ENCODE data around the gene PLCL2. TPM values are rescaled to one million over a fixed set of nuclear protein-coding genes. Genes with fewer than 3 reads are reported as not detected.
A peak's percentile ranks its signal among the peaks of the same experiment; 100 is the strongest.

PLCL2 gene
- polyA plus RNA-seq, 1 donor, result 10.2 TPM

DNA sequence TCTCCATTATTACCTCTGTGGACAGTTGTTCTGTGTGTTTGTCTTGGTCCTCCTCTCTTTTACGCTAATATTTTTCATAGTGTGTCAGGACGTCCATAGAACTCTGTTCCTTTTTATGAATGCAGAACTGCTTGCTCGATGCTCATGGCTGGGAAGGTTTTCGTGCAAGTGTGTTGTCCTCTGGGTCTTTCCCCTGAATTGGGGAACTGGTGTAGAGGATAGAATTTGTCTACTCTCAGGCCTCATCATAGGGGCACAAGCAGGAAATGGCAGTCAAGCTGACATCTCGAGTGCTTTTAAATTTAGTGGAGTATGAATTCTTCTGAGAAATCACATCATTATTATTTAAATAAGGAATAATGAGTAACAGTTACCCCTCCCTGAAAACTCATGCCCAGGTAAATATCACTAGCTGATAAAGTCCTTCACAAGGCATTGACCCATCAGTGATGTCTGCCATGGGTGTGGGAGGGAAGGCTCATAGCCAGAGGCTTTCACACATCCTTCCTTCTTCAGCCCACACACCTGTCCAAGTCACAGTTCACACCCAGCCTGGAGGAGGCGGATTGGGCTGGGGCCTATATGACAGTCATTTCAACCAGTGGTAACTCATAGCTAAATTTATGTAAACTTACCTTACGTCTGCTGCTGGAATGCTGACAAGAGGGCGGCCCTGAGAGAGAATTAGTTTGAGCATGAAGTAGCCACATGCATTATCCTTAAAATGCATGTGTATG is 226.1 kb downstream of the PLCL2 start:
- no peak for DNase-seq
- no peaks in the 10 kb centered on the region for H3K4me1 ChIP-seq (ENCODE audit: control insufficient read depth, insufficient read depth, low read length)
- no peaks in the 10 kb centered on the region for H3K27me3 ChIP-seq (ENCODE audit: control insufficient read depth, insufficient read depth, low read length)
- H3K36me3 ChIP-seq (ENCODE audit: control insufficient read depth, insufficient read depth, low read length), result no peaks in the 10 kb centered on the region
- H3K9me3 ChIP-seq (ENCODE audit: control insufficient read depth, low read depth, low read length), result no peaks in the 10 kb centered on the region
- WGBS (ENCODE audit: insufficient coverage, low lambda C conversion rate), result 90% methylated on average over 2 of the region's 8 CpGs
- H3K4me3 ChIP-seq (ENCODE audit: low read length), result no peak overlapping the region
- H3K27ac ChIP-seq (ENCODE audit: low read length), result no peak overlapping the region

DNA sequence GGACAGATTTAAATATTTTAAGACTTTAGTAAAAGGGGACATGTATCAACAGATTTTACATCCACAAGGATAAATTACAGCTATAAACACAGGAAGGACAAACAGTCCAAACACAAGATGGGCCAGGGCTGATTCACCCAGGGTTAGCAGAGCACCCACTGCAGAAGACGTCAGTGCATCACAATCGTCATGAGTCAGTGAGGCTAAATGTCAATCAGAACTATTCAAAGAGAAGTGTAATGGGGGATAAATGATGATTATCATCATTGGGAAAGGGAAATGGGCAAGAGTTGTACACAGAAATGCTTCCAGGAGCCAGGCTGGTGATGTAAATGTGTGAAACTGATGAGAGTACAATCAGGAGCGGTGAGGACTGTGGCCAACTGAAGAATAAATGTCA is 226.8 kb downstream of the PLCL2 start:
- no peaks in the 10 kb centered on the region for H3K4me1 ChIP-seq (ENCODE audit: control insufficient read depth, insufficient read depth, low read length)
- no peaks in the 10 kb centered on the region for H3K27me3 ChIP-seq (ENCODE audit: control insufficient read depth, insufficient read depth, low read length)
- H3K9me3 ChIP-seq (ENCODE audit: control insufficient read depth, low read depth, low read length), result no peaks in the 10 kb centered on the region
- WGBS (ENCODE audit: insufficient coverage, low lambda C conversion rate), result 100% methylated on average over 1 of the region's 3 CpGs
- H3K4me3 ChIP-seq (ENCODE audit: low read length), result no peak overlapping the region
- no peak overlapping the region for H3K27ac ChIP-seq (ENCODE audit: low read length)
- DNase-seq, result no peak
- no peaks in the 10 kb centered on the region for H3K36me3 ChIP-seq (ENCODE audit: control insufficient read depth, insufficient read depth, low read length)

- no peaks in the 10 kb centered on the region for H3K9me3 ChIP-seq (ENCODE audit: control insufficient read depth, low read depth, low read length)
- no CpG with 5 or more reads among the region's 3 CpGs for WGBS (ENCODE audit: insufficient coverage, low lambda C conversion rate)
- H3K27ac ChIP-seq (ENCODE audit: low read length), result no peak overlapping the region
- DNase-seq, result no peak
- H3K4me3 ChIP-seq (ENCODE audit: low read length), result no peak overlapping the region
- no peaks in the 10 kb centered on the region for H3K4me1 ChIP-seq (ENCODE audit: control insufficient read depth, insufficient read depth, low read length)
- no peaks in the 10 kb centered on the region for H3K36me3 ChIP-seq (ENCODE audit: control insufficient read depth, insufficient read depth, low read length)
- H3K27me3 ChIP-seq (ENCODE audit: control insufficient read depth, insufficient read depth, low read length), result no peaks in the 10 kb centered on the region
Observed at GRCh38 chr3:17115186-17115585, 230.4 kb downstream of the PLCL2 start.

GRCh38 chr3:17116007-17116600 is 231.3 kb downstream of the PLCL2 start:
- Histone ChIP-seq H3K4me3 (ENCODE audit: low read length) (no peak overlapping the region), H3K4me1 (ENCODE audit: control insufficient read depth, insufficient read depth, low read length) (no peaks in the 10 kb centered on the region), H3K27ac (ENCODE audit: low read length) (no peak overlapping the region), H3K36me3 (ENCODE audit: control insufficient read depth, insufficient read depth, low read length) (no peaks in the 10 kb centered on the region), H3K27me3 (ENCODE audit: control insufficient read depth, insufficient read depth, low read length) (no peaks in the 10 kb centered on the region), H3K9me3 (ENCODE audit: control insufficient read depth, low read depth, low read length) (no peaks in the 10 kb centered on the region)
- DNase-seq, result peak; percentile 19 to 77
- WGBS (ENCODE audit: insufficient coverage, low lambda C conversion rate), result 40% methylated on average over 2 of the region's 8 CpGs

- WGBS (ENCODE audit: insufficient coverage, low lambda C conversion rate), result no CpG with 5 or more reads among the region's 6 CpGs
- H3K9me3 ChIP-seq (ENCODE audit: control insufficient read depth, low read depth, low read length), result no peaks in the 10 kb centered on the region
- no peaks in the 10 kb centered on the region for H3K4me1 ChIP-seq (ENCODE audit: control insufficient read depth, insufficient read depth, low read length)
- no peak for DNase-seq
- no peak overlapping the region for H3K4me3 ChIP-seq (ENCODE audit: low read length)
- H3K27ac ChIP-seq (ENCODE audit: low read length), result no peak overlapping the region
- H3K27me3 ChIP-seq (ENCODE audit: control insufficient read depth, insufficient read depth, low read length), result peaks cover 4% of the 10 kb centered on the region
- no peaks in the 10 kb centered on the region for H3K36me3 ChIP-seq (ENCODE audit: control insufficient read depth, insufficient read depth, low read length)
Observed at GRCh38 chr3:17118771-17119170, 234.0 kb downstream of the PLCL2 start.

- H3K27ac ChIP-seq (ENCODE audit: low read length), result no peak overlapping the region
- WGBS (ENCODE audit: insufficient coverage, low lambda C conversion rate), result 67% methylated on average over 2 of the region's 5 CpGs
- H3K9me3 ChIP-seq (ENCODE audit: control insufficient read depth, low read depth, low read length), result no peaks in the 10 kb centered on the region
- H3K4me1 ChIP-seq (ENCODE audit: control insufficient read depth, insufficient read depth, low read length), result no peaks in the 10 kb centered on the region
- H3K4me3 ChIP-seq (ENCODE audit: low read length), result no peak overlapping the region
- H3K27me3 ChIP-seq (ENCODE audit: control insufficient read depth, insufficient read depth, low read length), result peaks cover 4% of the 10 kb centered on the region
- no peaks in the 10 kb centered on the region for H3K36me3 ChIP-seq (ENCODE audit: control insufficient read depth, insufficient read depth, low read length)
- DNase-seq, result no peak
Observed at GRCh38 chr3:17119201-17120072, 234.7 kb downstream of the PLCL2 start.

- no CpG with 5 or more reads among the region's 4 CpGs for WGBS (ENCODE audit: insufficient coverage, low lambda C conversion rate)
- no peak overlapping the region for H3K27ac ChIP-seq (ENCODE audit: low read length)
- no peak overlapping the region for H3K4me3 ChIP-seq (ENCODE audit: low read length)
- peaks cover 4% of the 10 kb centered on the region for H3K27me3 ChIP-seq (ENCODE audit: control insufficient read depth, insufficient read depth, low read length)
- no peaks in the 10 kb centered on the region for H3K9me3 ChIP-seq (ENCODE audit: control insufficient read depth, low read depth, low read length)
- no peaks in the 10 kb centered on the region for H3K36me3 ChIP-seq (ENCODE audit: control insufficient read depth, insufficient read depth, low read length)
- no peaks in the 10 kb centered on the region for H3K4me1 ChIP-seq (ENCODE audit: control insufficient read depth, insufficient read depth, low read length)
- no peak for DNase-seq
Observed at GRCh38 chr3:17120115-17120514, 235.4 kb downstream of the PLCL2 start.

- WGBS (ENCODE audit: insufficient coverage, low lambda C conversion rate), result no CpG with 5 or more reads among the region's 2 CpGs
- Histone ChIP-seq H3K4me1 (ENCODE audit: control insufficient read depth, insufficient read depth, low read length) (no peaks in the 10 kb centered on the region), H3K9me3 (ENCODE audit: control insufficient read depth, low read depth, low read length) (no peaks in the 10 kb centered on the region), H3K4me3 (ENCODE audit: low read length) (no peak overlapping the region), H3K27me3 (ENCODE audit: control insufficient read depth, insufficient read depth, low read length) (peaks cover 4% of the 10 kb centered on the region), H3K36me3 (ENCODE audit: control insufficient read depth, insufficient read depth, low read length) (no peaks in the 10 kb centered on the region), H3K27ac (ENCODE audit: low read length) (no peak overlapping the region)
- no peak for DNase-seq
Observed at GRCh38 chr3:17121336-17121735, 236.6 kb downstream of the PLCL2 start.

DNA sequence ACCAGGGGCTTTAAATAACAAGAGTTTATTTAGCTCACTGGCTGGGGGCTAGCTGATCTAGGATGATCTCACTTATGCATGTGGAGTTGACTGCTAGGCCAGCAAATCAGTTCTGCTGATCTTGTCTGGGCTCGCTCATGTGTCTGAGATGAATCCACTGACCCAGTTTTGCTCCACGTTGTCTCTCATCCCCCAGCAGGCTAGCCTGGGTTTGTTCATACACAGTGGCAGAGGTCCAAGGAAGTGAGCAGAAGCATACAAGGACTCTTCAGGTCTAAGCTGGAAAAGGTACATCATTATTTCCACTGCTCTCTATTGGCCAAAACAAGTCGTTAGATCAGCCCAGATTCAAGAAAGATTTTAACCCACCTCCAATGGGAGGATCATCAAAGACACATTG is 238.0 kb downstream of the PLCL2 start:
- peaks cover 4% of the 10 kb centered on the region for H3K27me3 ChIP-seq (ENCODE audit: control insufficient read depth, insufficient read depth, low read length)
- no peaks in the 10 kb centered on the region for H3K36me3 ChIP-seq (ENCODE audit: control insufficient read depth, insufficient read depth, low read length)
- no CpG with 5 or more reads among the region's 3 CpGs for WGBS (ENCODE audit: insufficient coverage, low lambda C conversion rate)
- DNase-seq, result no peak
- no peak overlapping the region for H3K4me3 ChIP-seq (ENCODE audit: low read length)
- H3K27ac ChIP-seq (ENCODE audit: low read length), result no peak overlapping the region
- H3K4me1 ChIP-seq (ENCODE audit: control insufficient read depth, insufficient read depth, low read length), result no peaks in the 10 kb centered on the region
- H3K9me3 ChIP-seq (ENCODE audit: control insufficient read depth, low read depth, low read length), result no peaks in the 10 kb centered on the region

DNA sequence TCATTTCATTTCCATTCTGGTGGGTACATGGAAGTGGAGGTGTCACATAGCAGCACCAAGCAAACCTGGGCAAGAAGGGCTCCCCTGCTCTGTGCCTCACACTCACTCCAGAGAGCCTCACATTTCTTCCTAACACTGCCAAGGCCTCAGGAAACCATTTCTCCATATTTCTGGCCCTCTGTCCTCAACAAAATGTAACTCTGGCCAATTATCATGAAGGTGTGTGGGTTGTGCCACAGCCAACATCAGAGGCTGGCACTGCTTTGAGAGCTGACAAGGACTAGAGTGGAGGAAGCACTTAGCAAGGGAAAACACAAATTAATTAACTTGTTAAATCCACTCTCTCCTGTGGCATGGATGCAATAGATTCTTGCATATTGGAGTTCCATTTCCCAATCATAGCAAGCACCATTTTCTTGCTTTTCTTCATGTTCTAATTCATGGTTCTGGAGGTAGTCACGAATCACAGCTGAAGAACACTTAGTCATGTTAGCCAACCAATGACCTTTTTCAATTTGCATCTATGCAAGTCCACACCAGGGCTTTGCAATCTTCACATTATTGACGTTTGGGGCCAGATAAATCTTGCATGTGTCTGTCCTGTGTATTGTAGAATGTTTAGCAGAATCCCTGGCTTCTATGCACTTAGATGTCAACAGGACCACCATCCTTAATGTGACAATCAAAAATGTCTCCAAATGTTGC is 241.1 kb downstream of the PLCL2 start:
- no peaks in the 10 kb centered on the region for H3K9me3 ChIP-seq (ENCODE audit: control insufficient read depth, low read depth, low read length)
- H3K27ac ChIP-seq (ENCODE audit: low read length), result no peak overlapping the region
- DNase-seq, result no peak
- H3K27me3 ChIP-seq (ENCODE audit: control insufficient read depth, insufficient read depth, low read length), result peaks cover 4% of the 10 kb centered on the region
- H3K4me1 ChIP-seq (ENCODE audit: control insufficient read depth, insufficient read depth, low read length), result no peaks in the 10 kb centered on the region
- H3K4me3 ChIP-seq (ENCODE audit: low read length), result no peak overlapping the region
- 60% methylated on average over 1 of the region's 2 CpGs for WGBS (ENCODE audit: insufficient coverage, low lambda C conversion rate)
- no peaks in the 10 kb centered on the region for H3K36me3 ChIP-seq (ENCODE audit: control insufficient read depth, insufficient read depth, low read length)
